ENCODE data around the gene PCCA. TPM values are rescaled to one million over a fixed set of nuclear protein-coding genes. Genes with fewer than 3 reads are reported as not detected.

The PCCA gene
- total and polyA plus RNA-seq, 4 donors, result 8.3 to 71.8 (median 22.8) TPM

- ATAC-seq (ENCODE audit: insufficient read depth, low FRiP score), result no peak
- DNase-seq, result no peak
- H3K27ac ChIP-seq (ENCODE audit: low read depth in 1 of 2, low read length in 1 of 2), result no peak overlapping the region
- 86 to 93% methylated on average over 9 of the region's 9 CpGs for WGBS, 2 donors
- H3K9me3 ChIP-seq (ENCODE audit: control insufficient read depth in 4 of 4, insufficient read depth in 3 of 4, low read length in 3 of 4), result no peaks in the 10 kb centered on the region
- no peak overlapping the region for H3K4me3 ChIP-seq
- H3K27me3 ChIP-seq (ENCODE audit: control insufficient read depth in 3 of 3, insufficient read depth in 3 of 3, low read length in 2 of 3), result no peaks in the 10 kb centered on the region
- H3K9ac ChIP-seq (ENCODE audit: insufficient read depth in 1 of 2, low read length in 2 of 2), result no peak overlapping the region
- no peaks in the 10 kb centered on the region for H3K36me3 ChIP-seq (ENCODE audit: control insufficient read depth in 4 of 4, insufficient read depth in 4 of 4, low read length in 4 of 4)
- TF ChIP-seq CTCF (IDR thresholded peaks at IDR 0.05; ENCODE audit: control extremely low read depth, extremely low read depth), result no peak
- H3K4me1 ChIP-seq (ENCODE audit: control insufficient read depth in 5 of 5, insufficient read depth in 5 of 5, low read length in 5 of 5), result peaks cover 0 to 16% (median 0%) of the 10 kb centered on the region in 5 donors
Observed at GRCh38 chr13:100442095-100442832, 353.4 kb downstream of the PCCA start.

- TF ChIP-seq CTCF (IDR thresholded peaks at IDR 0.05; ENCODE audit: control extremely low read depth, extremely low read depth), result no peak
- WGBS, 2 donors, result 95% methylated on average over 7 of the region's 7 CpGs
- H3K27me3 ChIP-seq (ENCODE audit: control insufficient read depth in 3 of 3, insufficient read depth in 3 of 3, low read length in 2 of 3), result no peaks in the 10 kb centered on the region
- H3K9ac ChIP-seq (ENCODE audit: insufficient read depth in 1 of 2, low read length in 2 of 2), result no peak overlapping the region
- DNase-seq (no peak), ATAC-seq (ENCODE audit: insufficient read depth, low FRiP score) (no peak)
- H3K4me3 ChIP-seq, result no peak overlapping the region
- no peak overlapping the region for H3K27ac ChIP-seq (ENCODE audit: low read depth in 1 of 2, low read length in 1 of 2)
- peaks cover 0 to 16% (median 0%) of the 10 kb centered on the region in 5 donors for H3K4me1 ChIP-seq (ENCODE audit: control insufficient read depth in 5 of 5, insufficient read depth in 5 of 5, low read length in 5 of 5)
- no peaks in the 10 kb centered on the region for H3K36me3 ChIP-seq (ENCODE audit: control insufficient read depth in 4 of 4, insufficient read depth in 4 of 4, low read length in 4 of 4)
- no peaks in the 10 kb centered on the region for H3K9me3 ChIP-seq (ENCODE audit: control insufficient read depth in 4 of 4, insufficient read depth in 3 of 4, low read length in 3 of 4)
Observed at GRCh38 chr13:100443278-100443997, 354.5 kb downstream of the PCCA start.

- no peaks in the 10 kb centered on the region for H3K9me3 ChIP-seq (ENCODE audit: control insufficient read depth in 4 of 4, insufficient read depth in 3 of 4, low read length in 3 of 4)
- DNase-seq, result no peak
- ATAC-seq (ENCODE audit: insufficient read depth, low FRiP score), result no peak
- H3K4me1 ChIP-seq (ENCODE audit: control insufficient read depth in 5 of 5, insufficient read depth in 5 of 5, low read length in 5 of 5), result peaks cover 0 to 16% (median 0%) of the 10 kb centered on the region in 5 donors
- H3K36me3 ChIP-seq (ENCODE audit: control insufficient read depth in 4 of 4, insufficient read depth in 4 of 4, low read length in 4 of 4), result no peaks in the 10 kb centered on the region
- H3K27me3 ChIP-seq (ENCODE audit: control insufficient read depth in 3 of 3, insufficient read depth in 3 of 3, low read length in 2 of 3), result no peaks in the 10 kb centered on the region
- H3K9ac ChIP-seq (ENCODE audit: insufficient read depth in 1 of 2, low read length in 2 of 2), result no peak overlapping the region
- no peak overlapping the region for H3K4me3 ChIP-seq
- no peak overlapping the region for H3K27ac ChIP-seq (ENCODE audit: low read depth in 1 of 2, low read length in 1 of 2)
- no peak for TF ChIP-seq CTCF (IDR thresholded peaks at IDR 0.05; ENCODE audit: control extremely low read depth, extremely low read depth)
- 79 to 89% methylated on average over 4 of the region's 4 CpGs for WGBS, 2 donors
Observed at GRCh38 chr13:100443998-100444328, 355.1 kb downstream of the PCCA start.

Data from lung (tissue), 12 donors.